DMS153 (cell line): ENCODE data around the gene LAMA3.

Experiments used
- DNase-seq: peaks from one replicate; lab custom pipeline; 2025; lab: John Stamatoyannopoulos, UW

Gene LAMA3

DNA sequence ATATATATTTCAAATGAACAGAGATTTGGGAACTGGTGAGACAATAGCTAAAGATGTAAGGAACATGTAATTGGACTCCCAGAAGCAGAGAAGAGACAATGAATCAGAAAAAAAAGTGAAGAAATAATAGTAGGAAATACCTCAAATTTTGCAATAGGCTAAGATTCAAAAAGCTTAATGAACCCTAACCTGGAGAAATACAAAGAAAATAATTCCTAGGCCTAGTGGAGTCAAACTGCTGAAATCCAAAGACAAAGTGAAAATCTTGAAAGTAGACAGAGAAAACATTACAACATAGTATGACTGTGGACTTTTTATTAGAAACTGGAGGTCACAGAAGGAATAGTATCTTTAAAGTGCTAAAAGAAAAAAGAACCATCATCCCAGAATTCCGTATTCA, 76.7 kb downstream of the LAMA3 start:
- no peak for DNase-seq

DNA sequence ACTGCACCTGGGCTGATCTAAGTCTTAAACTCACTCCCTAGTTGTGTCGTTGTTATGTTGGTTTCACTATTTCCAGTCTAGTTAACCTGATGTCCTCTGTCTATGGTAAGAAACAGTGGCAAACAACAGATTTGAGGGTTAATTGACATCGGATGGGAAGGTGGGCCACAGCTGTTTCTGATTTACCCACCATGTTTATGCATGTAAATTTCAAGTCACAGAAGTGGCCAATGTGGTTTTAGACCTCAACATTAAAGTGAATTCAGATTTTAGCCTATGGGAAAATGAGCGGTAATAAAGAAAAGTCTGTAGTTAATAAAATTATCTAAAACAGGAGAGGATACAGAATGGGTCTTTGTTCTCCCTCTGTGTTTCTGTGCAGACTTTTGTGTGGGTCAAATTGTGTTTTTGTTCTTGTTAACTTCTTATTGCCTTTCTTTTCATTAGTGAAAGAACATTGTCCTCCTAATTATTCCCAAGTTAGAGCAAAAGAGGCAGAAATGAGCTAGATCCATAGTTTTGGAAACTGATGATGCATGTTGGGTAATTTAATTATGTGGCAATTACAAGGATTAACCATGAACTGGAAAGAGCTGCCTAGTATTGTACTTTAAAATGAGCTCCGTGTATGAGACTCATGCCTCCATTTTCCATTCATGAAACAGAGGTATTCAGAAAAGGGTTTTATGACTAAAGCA, 83.2 kb downstream of the LAMA3 start:
- no peak for DNase-seq

DNA sequence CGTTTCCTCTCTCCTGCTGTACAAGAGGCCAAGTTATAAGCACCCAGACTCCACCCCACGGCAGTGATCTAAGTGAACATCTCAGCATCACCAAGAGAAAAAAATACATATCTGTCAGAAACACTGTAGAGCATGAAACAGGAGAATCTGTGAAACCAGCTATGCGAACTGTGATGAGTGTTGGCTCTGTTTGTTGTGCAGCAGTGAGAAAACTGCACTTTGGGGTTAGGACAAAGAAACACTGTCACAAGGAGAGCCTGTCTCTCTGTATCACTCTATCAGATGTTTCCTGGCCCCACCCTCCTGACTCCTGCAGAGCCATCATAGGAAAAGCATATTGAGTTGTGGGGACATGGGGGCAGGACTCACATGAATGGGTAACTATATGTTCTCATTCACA, 87.1 kb downstream of the LAMA3 start:
- no peak for DNase-seq

GRCh38 chr18:23778828-23779227, 89.6 kb downstream of the LAMA3 start:
- DNase-seq, result no peak

DNA sequence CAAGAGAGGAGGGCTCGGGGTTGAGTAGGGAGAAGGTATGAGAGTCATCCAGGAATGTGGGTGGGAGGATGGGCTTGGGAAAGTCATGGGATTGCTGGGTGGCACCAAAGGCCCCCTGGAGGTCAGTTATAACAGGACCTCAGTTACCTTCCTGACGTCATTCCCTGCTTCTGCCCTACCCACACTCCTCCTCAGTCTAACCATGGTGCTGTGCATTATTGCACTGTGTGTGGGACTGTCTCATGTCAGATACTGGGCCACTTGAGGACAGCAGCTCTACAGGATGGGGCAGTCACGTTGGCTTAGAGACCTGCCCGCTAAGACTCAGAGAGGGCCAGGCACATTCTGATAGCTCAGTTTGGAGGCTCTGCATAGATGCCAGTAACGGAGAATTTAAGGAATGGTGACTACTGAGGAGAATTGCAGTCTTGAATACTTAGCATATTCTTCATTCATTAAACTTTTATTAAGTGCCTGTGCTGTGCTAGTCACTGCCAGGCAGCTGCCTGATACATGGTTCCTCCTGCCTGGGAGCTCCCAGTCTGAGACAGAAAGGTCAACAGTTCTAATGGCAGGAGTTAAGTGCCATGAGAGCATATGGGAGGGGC, 90.5 kb downstream of the LAMA3 start:
- DNase-seq, result no peak

GRCh38 chr18:23784832-23785245, 95.6 kb downstream of the LAMA3 start:
- DNase-seq, result no peak

GRCh38 chr18:23793051-23793450, 103.8 kb downstream of the LAMA3 start:
- DNase-seq, result no peak

GRCh38 chr18:23793985-23794867, 105.0 kb downstream of the LAMA3 start:
- no peak for DNase-seq

DNA sequence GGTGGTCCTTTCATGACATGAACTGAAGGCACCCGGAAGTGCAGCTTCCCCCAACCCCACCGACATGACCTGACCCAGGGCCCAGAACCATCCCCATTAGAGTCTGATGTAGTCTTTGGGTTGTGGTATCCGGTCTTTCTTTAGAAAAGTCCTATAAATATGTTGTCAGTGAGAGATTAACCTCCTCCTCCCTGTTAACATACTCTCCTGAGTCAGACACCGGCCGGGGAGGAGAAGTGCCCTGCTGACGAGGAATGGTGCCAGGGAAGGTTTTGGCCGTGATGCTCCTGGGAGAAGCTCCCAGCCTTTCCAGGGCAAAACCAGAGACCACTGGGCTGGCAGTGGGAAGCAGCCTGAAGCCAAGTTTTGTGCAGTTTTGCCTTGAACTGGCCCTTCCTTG, 109.0 kb downstream of the LAMA3 start:
- DNase-seq, result no peak

DNA sequence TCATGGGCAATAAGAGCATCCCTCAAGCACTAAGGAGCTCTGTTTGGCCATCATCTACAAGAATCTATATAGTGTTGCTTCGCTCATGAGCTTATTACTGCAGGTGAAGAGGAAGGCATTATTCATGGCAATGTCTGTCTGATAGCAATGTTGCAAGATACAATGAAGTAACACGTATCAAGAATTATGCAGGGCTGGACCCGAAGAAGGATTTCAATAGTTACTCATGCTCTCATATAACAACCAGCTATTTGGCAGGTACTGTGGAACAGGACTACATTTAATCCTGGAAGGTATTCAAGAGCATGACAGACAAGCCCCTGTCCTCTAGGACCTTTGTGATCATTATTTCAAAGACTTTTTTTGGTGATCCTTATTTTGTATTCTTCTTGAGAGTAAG, 109.6 kb downstream of the LAMA3 start:
- no peak for DNase-seq

DNA sequence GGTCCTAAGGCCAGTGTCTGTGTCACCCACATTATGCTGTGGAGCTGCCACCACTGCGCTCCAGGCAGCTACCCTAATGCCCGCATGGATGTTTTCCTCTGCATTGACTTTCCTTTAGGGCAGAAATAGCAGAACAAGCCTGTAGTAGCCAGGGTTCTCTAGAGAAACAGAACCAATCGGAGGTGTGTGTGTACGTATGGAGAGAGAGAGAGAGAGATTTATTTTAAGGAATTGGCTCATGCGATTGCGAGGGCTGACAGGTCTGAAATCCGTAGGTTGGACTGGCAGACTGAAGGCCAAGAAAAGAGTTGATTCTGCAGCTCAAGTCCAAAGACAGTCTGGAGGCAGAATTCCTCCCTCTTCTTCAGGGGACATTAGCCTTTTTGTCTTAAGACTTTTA, 110.3 kb downstream of the LAMA3 start:
- no peak for DNase-seq

- DNase-seq, result no peak
Observed at GRCh38 chr18:23800902-23801301, 111.6 kb downstream of the LAMA3 start.

GRCh38 chr18:23802817-23803216, 113.6 kb downstream of the LAMA3 start:
- no peak for DNase-seq

DNA sequence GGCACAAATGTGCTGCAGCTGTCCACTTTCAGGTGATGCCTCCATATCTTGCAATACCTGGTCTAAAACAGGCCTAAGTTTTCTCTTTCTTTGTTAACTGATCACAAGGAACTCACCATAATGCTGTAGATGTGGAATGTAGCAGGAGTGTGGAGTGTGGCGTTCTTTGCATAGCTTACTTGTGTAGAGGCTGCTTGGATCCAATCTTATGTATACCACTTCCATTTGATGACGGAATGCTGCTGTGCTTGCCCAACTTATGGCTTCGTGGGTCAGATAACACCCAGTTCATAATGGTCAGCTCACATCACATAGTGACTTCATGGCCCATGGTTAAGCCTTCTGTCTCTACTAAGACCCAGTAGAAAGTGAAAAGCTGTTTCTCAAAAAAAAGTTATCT, 114.5 kb downstream of the LAMA3 start:
- DNase-seq, result no peak

GRCh38 chr18:23805898-23806297, 116.6 kb downstream of the LAMA3 start:
- no peak for DNase-seq

GRCh38 chr18:23809415-23809814, 120.2 kb downstream of the LAMA3 start:
- no peak for DNase-seq

GRCh38 chr18:23810396-23810795, 121.1 kb downstream of the LAMA3 start:
- DNase-seq, result no peak

- DNase-seq, result no peak
Observed at GRCh38 chr18:23811176-23811575, 121.9 kb downstream of the LAMA3 start.

GRCh38 chr18:23812546-23813440, 123.5 kb downstream of the LAMA3 start:
- peak; percentile 21 for DNase-seq

DNA sequence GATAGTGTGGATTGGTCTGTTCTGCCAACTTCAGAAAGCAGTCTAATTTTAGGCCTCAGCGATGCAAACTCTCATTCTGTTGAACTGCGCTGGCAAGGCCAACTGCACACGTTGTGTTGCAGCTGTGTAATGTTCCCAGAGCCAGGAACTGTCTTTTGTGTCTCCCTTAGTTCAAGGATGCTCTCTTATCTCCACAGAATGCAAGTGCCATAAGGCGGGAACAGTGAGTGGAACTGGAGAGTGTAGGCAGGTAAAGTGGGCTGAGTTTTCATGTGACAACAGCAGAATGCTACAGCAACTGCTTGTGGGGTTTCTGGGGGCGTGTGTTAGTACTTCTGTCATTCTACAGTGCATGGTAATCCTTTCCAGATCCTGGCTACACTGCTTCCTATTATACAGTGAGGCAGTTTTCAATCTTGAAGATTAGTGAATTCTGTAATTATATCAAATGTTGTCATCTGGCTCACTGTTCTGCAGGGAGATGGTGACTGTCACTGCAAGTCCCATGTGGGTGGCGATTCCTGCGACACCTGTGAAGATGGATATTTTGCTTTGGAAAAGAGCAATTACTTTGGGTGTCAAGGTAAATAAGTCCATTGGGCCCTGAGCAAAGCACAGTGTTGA, 125.8 kb downstream of the LAMA3 start:
- DNase-seq, result no peak

DNA sequence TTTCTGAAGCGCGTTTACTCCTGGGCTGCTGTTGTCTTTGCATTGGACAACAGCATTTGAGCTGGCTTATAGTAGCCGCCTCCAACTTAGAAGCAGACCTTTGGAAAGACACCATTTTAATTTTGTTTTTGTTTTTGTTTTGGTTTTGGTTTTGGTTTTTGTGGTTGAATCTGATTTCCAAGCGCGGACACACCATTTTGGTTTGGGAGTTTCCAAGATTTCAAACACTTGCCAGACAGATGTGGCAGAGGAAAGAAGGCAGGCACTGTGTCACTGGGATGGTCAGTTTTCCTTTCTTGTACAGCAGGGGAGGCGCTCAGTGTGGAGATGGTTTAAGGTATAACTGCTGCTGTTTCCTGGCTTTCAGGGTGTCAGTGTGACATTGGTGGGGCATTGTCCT, 126.8 kb downstream of the LAMA3 start:
- DNase-seq, result no peak

GRCh38 chr18:23816740-23817139, 127.5 kb downstream of the LAMA3 start:
- DNase-seq, result no peak
